ENCODE data around the gene CAB39.
A peak's percentile ranks its signal among the peaks of the same experiment; 100 is the strongest.

Gene CAB39

GRCh38 chr2:230758566-230759480, 46.2 kb downstream of the CAB39 start:
- no peak for DNase-seq

- no peak for DNase-seq
Observed at GRCh38 chr2:230759481-230760167, 47.0 kb downstream of the CAB39 start.

GRCh38 chr2:230761704-230762103, 49.1 kb downstream of the CAB39 start:
- DNase-seq: no peak

GRCh38 chr2:230762317-230762896, 49.8 kb downstream of the CAB39 start:
- peak; percentile 23 for DNase-seq

- DNase-seq: no peak
Observed at GRCh38 chr2:230764346-230764745, 51.7 kb downstream of the CAB39 start.

- no peak for DNase-seq
Observed at GRCh38 chr2:230765611-230766300, 53.1 kb downstream of the CAB39 start.

GRCh38 chr2:230767862-230768388, 55.3 kb downstream of the CAB39 start:
- DNase-seq: no peak

GRCh38 chr2:230770804-230771203, 58.2 kb downstream of the CAB39 start:
- no peak for DNase-seq

- DNase-seq: no peak
Observed at GRCh38 chr2:230772156-230772555, 59.5 kb downstream of the CAB39 start.

- no peak for DNase-seq
Observed at GRCh38 chr2:230773039-230773773, 60.6 kb downstream of the CAB39 start.

GRCh38 chr2:230774348-230774951, 61.8 kb downstream of the CAB39 start:
- no peak for DNase-seq

GRCh38 chr2:230775737-230776136, 63.1 kb downstream of the CAB39 start:
- DNase-seq: no peak

GRCh38 chr2:230777721-230778120, 65.1 kb downstream of the CAB39 start:
- DNase-seq: no peak

GRCh38 chr2:230778350-230779063, 65.9 kb downstream of the CAB39 start:
- DNase-seq: no peak

GRCh38 chr2:230779126-230779525, 66.5 kb downstream of the CAB39 start:
- no peak for DNase-seq

GRCh38 chr2:230779607-230780006, 67.0 kb downstream of the CAB39 start:
- DNase-seq: no peak

GRCh38 chr2:230781130-230781797, 68.6 kb downstream of the CAB39 start:
- peak; percentile 5 for DNase-seq

GRCh38 chr2:230783101-230783500, 70.5 kb downstream of the CAB39 start:
- DNase-seq: no peak

- DNase-seq: no peak
Observed at GRCh38 chr2:230784795-230785194, 72.2 kb downstream of the CAB39 start.

GRCh38 chr2:230785346-230785745, 72.7 kb downstream of the CAB39 start:
- no peak for DNase-seq

Data from RPMI8226 (cell line).